ENCODE results near the gene SCN7A. TPM values are rescaled to one million over a fixed set of nuclear protein-coding genes. Genes with fewer than 3 reads are reported as not detected.
A peak's percentile ranks its signal among the peaks of the same experiment; 100 is the strongest.

SCN7A gene
- total and polyA plus RNA-seq, 2 of the 4 experiments (the other 2 are of a cell fraction): 0.39 to 0.90 TPM

DNA sequence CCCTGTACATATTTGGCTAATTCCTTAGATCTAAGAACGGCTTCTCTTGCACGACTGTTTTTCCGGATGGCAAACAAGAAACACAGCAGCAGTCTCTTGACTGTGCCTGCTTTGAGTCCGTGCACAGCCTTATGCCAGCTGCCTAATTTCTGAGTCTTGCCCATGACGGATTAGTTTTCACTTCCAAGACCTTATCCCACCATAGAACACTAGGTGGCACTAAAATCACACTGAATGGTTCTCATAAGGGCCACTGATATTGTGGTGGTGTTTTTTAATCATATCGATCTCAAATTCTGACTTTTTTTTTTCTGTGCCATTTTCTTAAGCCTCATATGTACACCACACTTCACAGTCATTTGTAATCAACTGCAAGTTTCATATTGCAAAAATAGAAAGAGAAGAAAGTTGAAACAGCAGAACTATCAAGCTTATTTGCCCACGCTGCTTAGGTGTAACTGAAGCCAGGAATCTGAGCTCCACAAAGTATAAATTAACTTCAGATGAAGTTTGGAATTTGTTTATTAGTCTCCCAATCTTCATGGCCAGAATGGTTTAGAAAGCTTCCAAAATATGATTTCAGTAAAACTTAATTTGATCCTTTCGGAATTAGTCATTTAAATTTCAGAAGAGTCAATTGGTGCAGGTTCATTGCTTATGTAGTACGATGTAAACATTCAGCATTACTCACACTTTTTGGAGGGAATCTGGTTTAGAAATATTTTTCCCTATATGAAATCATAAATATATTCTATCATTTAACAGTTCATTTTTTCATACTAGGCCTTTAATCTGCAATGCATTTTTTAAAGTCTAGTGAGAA lies 45.5 kb upstream of the SCN7A start:
- intact Hi-C loops (cut with micrococcal nuclease): loop anchor here (1.0 to 10.0 kb wide), 7 partner anchors 161 to 1579 kb away; partner anchors contain the start of gene B3GALT1

More for the DNA sequence above, 45.5 kb upstream of the SCN7A start:
- no peak overlapping the region for H4K5ac ChIP-seq (ENCODE audit: low read depth, low read length)
- DNase-seq (peak; percentile 84), ATAC-seq (ENCODE audit: low read depth) (peak; percentile 97)
- no peak overlapping the region; the same call in 1 of the 2 replicates for H3K56ac ChIP-seq (ENCODE audit: extremely low read depth, insufficient read depth, low read length)
- no peak overlapping the region for H3K23ac ChIP-seq (ENCODE audit: low read depth, low read length)
- H3K4me1 ChIP-seq (ENCODE audit: control insufficient read depth, insufficient read depth, low read length): no peaks in the 10 kb centered on the region
- peak overlapping the region; percentile 76 for H3K4me2 ChIP-seq (ENCODE audit: low read depth, low read length)
- H3K27ac ChIP-seq (ENCODE audit: insufficient read depth, low read length): peak overlapping the region; percentile 37; the same call in 1 of the 2 replicates
- no peaks in the 10 kb centered on the region for H3K9me3 ChIP-seq (ENCODE audit: control insufficient read depth, insufficient read depth, low read length)
- H2AFZ ChIP-seq (replicated peaks; ENCODE audit: low read length, poor library complexity): peak overlapping the region; percentile 76
- H3K9me1 ChIP-seq (ENCODE audit: insufficient read depth, low read length): no peaks in the 10 kb centered on the region
- BruUV-seq (replicated peaks): no TSS peak
- peak overlapping the region; percentile 26 for H3K9ac ChIP-seq (ENCODE audit: low read depth, low read length)
- H4K8ac ChIP-seq (ENCODE audit: low read depth in 2 of 2, low read length in 2 of 2): peak overlapping the region in 1 of 2 experiments; percentile 33; a peak in 2 of 4 replicates
- no peak overlapping the region for H2AK9ac ChIP-seq (replicated peaks; ENCODE audit: low read depth, low read length, poor library complexity)
- H2BK20ac ChIP-seq (ENCODE audit: low read depth, low read length): peak overlapping the region; percentile 58; the same call in 1 of the 2 replicates
- H2BK5ac ChIP-seq (ENCODE audit: low read depth, low read length, poor library complexity, severe bottlenecking): peak overlapping the region; percentile 30
- H3K4me3 ChIP-seq (ENCODE audit: insufficient read depth, low read depth, low read length): 0 out of 2 replicates have a peak overlapping the region, but pooled peaks have one; percentile 4
- H3K4ac ChIP-seq (ENCODE audit: low read depth, low read length): no peak overlapping the region
- no peaks in the 10 kb centered on the region for H3K27me3 ChIP-seq (ENCODE audit: control insufficient read depth, insufficient read depth, low read length)
- no peak overlapping the region for H2BK15ac ChIP-seq (ENCODE audit: low read depth, low read length)
- dilution Hi-C loops (cut with HindIII; ENCODE audit: low sequenced_read_pairs, unreplicated experiment): no loop called here
- H2BK120ac ChIP-seq (ENCODE audit: low read depth, low read length): peak overlapping the region; percentile 18; the same call in 1 of the 2 replicates
- POLR2A ChIA-PET (ENCODE audit: unreplicated experiment): no interaction called here
- TF ChIP-seq FOS (IDR thresholded peaks at IDR 0.05; ENCODE audit: low read depth, low read length) (no peak), SMC3 (IDR thresholded peaks at IDR 0.05; ENCODE audit: low read depth, low read length) (peak; percentile 85), USF2 (IDR thresholded peaks at IDR 0.05; ENCODE audit: low read depth, low read length) (no peak), RAD21 (IDR thresholded peaks at IDR 0.05; ENCODE audit: low read length) (peak; percentile 96), POLR2A (IDR thresholded peaks at IDR 0.05; ENCODE audit: low read depth, low read length) (peak; percentile 47; the same call in 1 of the 2 replicates)
- TF ChIP-seq, protein P1, sequence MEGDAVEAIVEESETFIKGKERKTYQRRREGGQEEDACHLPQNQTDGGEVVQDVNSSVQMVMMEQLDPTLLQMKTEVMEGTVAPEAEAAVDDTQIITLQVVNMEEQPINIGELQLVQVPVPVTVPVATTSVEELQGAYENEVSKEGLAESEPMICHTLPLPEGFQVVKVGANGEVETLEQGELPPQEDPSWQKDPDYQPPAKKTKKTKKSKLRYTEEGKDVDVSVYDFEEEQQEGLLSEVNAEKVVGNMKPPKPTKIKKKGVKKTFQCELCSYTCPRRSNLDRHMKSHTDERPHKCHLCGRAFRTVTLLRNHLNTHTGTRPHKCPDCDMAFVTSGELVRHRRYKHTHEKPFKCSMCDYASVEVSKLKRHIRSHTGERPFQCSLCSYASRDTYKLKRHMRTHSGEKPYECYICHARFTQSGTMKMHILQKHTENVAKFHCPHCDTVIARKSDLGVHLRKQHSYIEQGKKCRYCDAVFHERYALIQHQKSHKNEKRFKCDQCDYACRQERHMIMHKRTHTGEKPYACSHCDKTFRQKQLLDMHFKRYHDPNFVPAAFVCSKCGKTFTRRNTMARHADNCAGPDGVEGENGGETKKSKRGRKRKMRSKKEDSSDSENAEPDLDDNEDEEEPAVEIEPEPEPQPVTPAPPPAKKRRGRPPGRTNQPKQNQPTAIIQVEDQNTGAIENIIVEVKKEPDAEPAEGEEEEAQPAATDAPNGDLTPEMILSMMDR (conservative IDR thresholded peaks at IDR 0.05; ENCODE audit: low read depth, low read length): peak; percentile 90
- no peak overlapping the region; the same call in 1 of the 2 replicates for H3K14ac ChIP-seq (replicated peaks; ENCODE audit: low read depth, low read length)
- WGBS, 2 experiments (ENCODE audit: extremely low coverage in 2 of 2, insufficient read length in 1 of 2): 0% methylated on average over 3 of the region's 9 CpGs; no CpG with 5 or more reads in 1 of the 2 experiments
- no peaks in the 10 kb centered on the region for H3K36me3 ChIP-seq (ENCODE audit: control insufficient read depth, insufficient read depth, low read length)
- H4K20me1 ChIP-seq (ENCODE audit: insufficient read depth, low read length): no peaks in the 10 kb centered on the region
- in situ Hi-C loops (cut with MboI; ENCODE audit: low sequenced_read_pairs): loop anchor here (10.0 kb wide), 2 partner anchors 655 to 1575 kb away; no protein-coding TSS in a partner anchor
- H3K79me1 ChIP-seq (ENCODE audit: low read depth in 1 of 2, low read length in 2 of 2): no peaks in the 10 kb centered on the region
- 0 out of 2 replicates have a peak overlapping the region, but pooled peaks have one; percentile 33 for H3K18ac ChIP-seq (ENCODE audit: low read depth, low read length)
- CTCF ChIA-PET: interaction anchor here (0.6 to 1.3 kb wide), 16 partner anchors 11 to 1648 kb away, joined by 3 to 8 read pairs (median 3); no protein-coding TSS in a partner anchor
- no peak overlapping the region for H2AK5ac ChIP-seq (ENCODE audit: low read depth, low read length)
- H4K91ac ChIP-seq (ENCODE audit: insufficient read depth, low read depth, low read length): no peak overlapping the region
